Activated effector memory CD4-positive, alpha-beta T cell treated with Interleukin-2 at 50 U/mL for 16 hours (primary cell): ENCODE results near the gene DNAJC2.

ENCODE experiments used
- DNase-seq: peaks from one replicate; pipeline ENCODE4 v3.0.0-alpha.2; 2020

Gene DNAJC2, protein sequence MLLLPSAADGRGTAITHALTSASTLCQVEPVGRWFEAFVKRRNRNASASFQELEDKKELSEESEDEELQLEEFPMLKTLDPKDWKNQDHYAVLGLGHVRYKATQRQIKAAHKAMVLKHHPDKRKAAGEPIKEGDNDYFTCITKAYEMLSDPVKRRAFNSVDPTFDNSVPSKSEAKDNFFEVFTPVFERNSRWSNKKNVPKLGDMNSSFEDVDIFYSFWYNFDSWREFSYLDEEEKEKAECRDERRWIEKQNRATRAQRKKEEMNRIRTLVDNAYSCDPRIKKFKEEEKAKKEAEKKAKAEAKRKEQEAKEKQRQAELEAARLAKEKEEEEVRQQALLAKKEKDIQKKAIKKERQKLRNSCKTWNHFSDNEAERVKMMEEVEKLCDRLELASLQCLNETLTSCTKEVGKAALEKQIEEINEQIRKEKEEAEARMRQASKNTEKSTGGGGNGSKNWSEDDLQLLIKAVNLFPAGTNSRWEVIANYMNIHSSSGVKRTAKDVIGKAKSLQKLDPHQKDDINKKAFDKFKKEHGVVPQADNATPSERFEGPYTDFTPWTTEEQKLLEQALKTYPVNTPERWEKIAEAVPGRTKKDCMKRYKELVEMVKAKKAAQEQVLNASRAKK

GRCh38 chr7:103344453-103345149 is at the start of gene DNAJC2:
TSS of gene DNAJC2 (minus strand) at chr7:103344767. CDS start at chr7:103344622, 145 bp downstream.
- DNase-seq: peak; percentile 78

DNA sequence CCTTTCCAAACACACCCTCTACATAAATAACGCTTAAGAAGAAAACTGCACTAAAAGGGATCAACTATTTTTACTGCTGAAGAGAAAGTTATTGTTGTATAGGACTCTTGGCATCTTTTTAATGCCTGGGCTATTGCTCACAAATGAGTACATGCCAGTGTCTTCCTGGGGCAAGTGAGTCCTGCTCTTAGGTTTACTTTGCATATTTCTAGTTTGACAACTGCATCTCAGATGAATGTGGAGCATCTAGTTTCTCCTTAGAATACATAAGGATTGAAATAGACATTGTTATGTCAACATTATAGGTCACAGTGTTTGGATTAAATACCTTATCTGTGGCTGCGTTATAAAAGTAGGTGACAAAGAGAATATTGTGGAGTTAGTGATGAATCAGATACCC is 47.4 kb upstream of the DNAJC2 start:
- no peak for DNase-seq

DNA sequence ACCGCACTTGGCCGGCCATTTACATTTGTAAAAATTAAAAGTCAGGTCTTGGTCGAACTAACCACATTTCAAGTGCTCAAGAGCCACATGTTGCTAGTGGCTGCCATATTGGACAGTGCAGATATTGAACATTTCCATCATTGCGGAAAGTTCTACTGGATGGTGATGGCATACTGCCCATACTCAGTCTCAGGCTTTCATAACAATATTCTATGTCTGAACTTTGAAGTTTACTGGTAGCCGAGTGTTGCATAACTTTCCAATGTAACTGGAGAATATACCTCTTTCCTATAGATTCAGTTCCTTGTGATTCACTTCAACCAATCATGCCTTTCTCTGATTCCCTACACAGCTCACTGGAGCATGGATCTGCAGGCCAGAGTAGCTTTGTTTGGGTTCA is 46.6 kb upstream of the DNAJC2 start:
- no peak for DNase-seq

DNA sequence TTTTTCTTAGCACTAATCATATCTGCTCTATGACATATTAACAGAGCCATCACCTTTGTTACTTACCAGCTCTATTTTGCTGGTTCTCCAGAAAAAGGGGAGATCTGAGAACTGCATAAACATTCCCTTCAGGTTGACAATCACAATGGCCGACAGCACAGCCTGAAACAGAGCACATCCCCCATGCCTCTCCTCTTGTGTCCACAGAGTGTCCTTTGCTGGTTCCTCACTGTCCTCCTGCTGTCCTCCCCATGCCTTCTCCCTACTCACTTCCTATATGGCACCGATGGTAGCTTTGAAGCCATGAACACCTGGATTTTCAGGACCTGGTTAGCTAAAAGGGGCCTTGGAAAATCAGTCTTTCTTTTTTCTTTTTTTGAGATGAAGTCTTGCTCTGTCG is 44.7 kb upstream of the DNAJC2 start:
- DNase-seq: no peak

- DNase-seq: no peak
These were observed 44.0 kb upstream of the DNAJC2 start for GRCh38 chr7:103388469-103389140.

GRCh38 chr7:103387242-103387641 is 42.7 kb upstream of the DNAJC2 start:
- no peak for DNase-seq

DNA sequence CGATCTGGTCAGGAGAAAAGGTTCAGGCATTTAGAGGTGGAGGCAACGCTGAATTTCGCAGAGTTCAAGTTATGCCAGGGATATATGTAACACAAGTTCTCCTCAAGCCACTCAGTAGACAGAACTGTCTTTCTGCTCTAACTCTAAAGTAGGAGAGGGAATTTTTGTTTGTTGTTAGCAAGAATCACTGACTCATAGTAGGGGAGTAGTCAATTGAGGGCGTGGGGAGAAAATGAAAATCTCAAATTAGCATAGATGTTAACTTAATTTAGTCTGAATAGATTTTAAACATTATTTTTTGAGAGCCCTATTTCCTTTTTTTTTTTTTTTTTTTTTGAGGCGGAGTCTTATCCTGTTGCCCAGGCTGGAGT is 37.5 kb upstream of the DNAJC2 start:
- no peak for DNase-seq

- DNase-seq: no peak
These were observed 36.9 kb upstream of the DNAJC2 start for GRCh38 chr7:103381280-103382031.

GRCh38 chr7:103380395-103381191 is 36.0 kb upstream of the DNAJC2 start:
- no peak for DNase-seq

- no peak for DNase-seq
These were observed 34.9 kb upstream of the DNAJC2 start for GRCh38 chr7:103379270-103379975.

DNA sequence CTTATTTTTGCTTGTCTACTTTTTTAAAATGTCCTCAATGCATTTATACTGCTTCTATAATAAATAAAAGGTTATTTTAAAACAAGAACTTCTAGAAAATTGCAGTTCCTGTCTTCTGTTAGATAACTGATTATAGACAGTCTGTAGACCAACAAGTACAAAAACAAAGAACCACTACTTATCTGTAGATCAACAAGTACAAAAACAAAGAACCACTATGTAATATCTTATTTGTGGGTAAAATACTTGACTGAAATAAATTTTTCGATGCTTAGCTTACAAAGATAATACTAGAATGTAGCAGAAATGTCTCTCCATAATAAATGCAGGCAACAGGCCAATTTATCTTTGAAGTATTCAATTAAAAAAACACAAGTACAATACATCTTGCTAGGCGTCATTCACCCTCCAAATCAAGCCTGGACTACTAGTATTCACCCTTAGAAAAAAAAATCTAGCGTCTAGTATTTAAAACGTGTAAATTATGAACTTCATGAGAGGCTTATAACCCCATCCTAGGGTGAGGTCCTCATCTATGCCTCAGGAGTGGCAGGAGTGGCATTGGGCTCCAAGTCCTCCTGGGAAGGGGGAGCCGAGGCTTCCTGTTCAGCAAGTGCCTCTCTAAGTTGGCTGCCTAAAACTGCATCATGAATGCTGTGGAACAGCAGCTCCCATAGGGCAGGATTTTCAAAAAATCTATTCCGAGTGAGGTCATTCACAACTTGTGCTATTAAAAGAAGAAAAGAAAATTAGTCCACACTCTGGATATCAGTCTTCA is 29.5 kb upstream of the DNAJC2 start:
- DNase-seq: no peak

GRCh38 chr7:103369432-103369831 is 24.9 kb upstream of the DNAJC2 start:
- DNase-seq: no peak

DNA sequence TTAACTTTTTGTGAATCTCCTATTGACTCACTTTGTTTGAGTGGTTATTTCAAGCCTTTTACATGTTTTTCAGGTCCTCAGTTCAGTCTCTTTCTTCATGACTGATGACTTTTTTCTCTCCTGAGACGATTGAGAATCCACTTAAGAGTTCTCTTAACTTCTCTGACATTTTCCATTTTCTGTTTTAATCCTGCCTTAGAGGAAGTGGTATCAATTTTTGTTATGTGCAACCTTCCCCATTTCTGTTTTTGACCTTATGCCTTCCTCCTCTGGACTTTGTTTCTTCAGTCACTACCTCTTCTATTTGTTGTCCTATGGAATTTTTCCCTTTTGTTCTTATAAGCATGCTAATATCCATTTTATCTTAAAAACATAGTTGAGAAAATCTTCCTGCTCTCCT is 5.2 kb upstream of the DNAJC2 start:
- no peak for DNase-seq

GRCh38 chr7:103348959-103349358 is 4.4 kb upstream of the DNAJC2 start:
- no peak for DNase-seq

- no peak for DNase-seq
These were observed 3.9 kb upstream of the DNAJC2 start for GRCh38 chr7:103348452-103348851.

DNA sequence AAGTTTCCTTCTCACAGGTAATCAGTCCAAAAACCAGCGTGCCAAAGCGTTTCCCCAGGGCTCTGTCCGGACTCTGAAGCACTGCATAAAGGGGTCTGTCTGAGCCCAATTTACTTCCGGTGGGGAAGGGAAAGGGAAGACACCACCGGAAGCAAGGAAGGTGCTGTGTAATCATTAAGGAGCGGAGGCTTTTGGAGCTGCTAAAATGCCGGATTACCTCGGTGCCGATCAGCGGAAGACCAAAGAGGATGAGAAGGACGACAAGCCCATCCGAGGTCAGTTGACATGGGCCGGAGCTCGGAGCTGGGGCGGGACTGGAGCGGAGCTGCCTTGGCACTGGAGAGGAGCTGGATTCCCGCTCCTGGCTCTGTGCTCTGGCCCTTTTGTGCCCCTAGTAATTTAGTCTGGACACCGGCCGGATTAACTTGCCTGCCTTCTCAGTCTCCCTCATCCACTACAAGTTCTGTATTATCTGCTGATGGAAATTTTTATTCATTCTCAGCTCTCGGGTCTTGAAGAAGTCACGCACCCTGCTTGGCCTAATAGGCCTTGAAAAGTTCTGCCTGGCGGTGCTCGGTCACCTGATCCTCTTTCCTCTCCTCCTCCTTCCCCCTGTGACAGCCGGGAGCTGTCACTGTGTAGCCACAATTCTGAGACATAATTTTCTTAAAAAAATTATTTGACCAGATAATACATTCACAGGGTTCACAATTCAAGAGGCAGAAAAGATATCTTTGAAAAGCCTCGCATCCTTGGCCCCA is 3.1 kb upstream of the DNAJC2 start, which contains the start of gene PSMC2:
Gene PSMC2 (plus strand): TSS at position 137 of the 761 bp plus-strand sequence. CDS start 69 bp downstream, at position 206.
- peak; percentile 78 for DNase-seq

DNA sequence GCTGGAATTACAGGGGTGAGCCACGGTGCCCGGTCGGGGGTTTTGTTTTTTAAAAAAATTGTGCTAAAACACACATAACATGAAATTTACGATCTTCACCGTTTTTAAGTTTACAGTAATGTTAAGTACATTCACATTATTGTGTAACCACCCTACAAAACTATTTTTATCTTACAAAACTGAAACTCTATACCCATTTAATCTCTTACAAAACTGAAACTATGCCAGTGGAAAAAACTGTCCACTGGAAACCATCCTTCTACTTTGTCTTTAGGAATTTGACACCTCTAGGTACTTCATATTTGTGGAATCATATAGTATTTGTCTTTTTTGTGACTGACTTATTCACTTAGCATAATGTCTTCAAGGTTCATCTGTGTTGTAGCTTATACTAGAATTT is 1.8 kb upstream of the DNAJC2 start:
- no peak for DNase-seq

- peak; percentile 23 for DNase-seq
These were observed 662 bp downstream of the DNAJC2 start for GRCh38 chr7:103343758-103344452.

GRCh38 chr7:103343332-103343731 is 1.2 kb downstream of the DNAJC2 start:
- DNase-seq: no peak
